Esophagus squamous epithelium (tissue), 4 donors: ENCODE data around the gene GAS7.

ENCODE experiments used
- POLR2A ChIP-seq, 4 donors: fragments of 450-650 bp; IDR thresholded peaks; one replicate each; pipeline ENCODE4 v1.6.1; 2017; ENCODE audit warnings: antibody characterized with exemption in 4 of 4, mild to moderate bottlenecking in 4 of 4, moderate library complexity in 3 of 4
- TF ChIP-seq, protein P1 (sequence below), 6 experiments: fragments of 450-650 bp in 4 of 6; fragments of 200-600 bp in 2 of 6; sonication (generic) in 2 of 6; IDR thresholded peaks; one replicate each; pipeline ENCODE4 v1.5.1; 2016 to 2019; ENCODE audit warnings: antibody characterized with exemption in 6 of 6, mild to moderate bottlenecking in 4 of 6, moderate library complexity in 4 of 6

DNA sequence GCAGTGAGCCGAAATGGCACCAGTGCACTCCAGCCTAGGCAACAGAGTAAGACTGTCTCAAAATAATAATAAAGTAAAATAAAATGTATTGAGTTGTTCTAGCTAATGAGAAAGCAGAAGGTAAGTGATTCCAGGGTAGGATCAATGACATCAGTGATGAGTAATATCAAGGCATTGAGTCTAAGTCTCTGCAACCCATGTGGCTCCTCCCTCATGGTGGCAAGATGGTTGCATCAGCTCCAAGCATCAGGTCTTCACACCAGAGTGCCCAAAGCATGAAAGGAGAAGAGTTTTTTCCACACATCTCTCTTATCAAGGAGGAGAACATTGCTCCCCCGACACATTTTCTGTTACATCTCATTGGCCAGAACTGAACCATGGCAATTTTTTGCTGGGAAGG is 34.8 kb upstream of the GAS7 start:
- TF ChIP-seq, protein P1, sequence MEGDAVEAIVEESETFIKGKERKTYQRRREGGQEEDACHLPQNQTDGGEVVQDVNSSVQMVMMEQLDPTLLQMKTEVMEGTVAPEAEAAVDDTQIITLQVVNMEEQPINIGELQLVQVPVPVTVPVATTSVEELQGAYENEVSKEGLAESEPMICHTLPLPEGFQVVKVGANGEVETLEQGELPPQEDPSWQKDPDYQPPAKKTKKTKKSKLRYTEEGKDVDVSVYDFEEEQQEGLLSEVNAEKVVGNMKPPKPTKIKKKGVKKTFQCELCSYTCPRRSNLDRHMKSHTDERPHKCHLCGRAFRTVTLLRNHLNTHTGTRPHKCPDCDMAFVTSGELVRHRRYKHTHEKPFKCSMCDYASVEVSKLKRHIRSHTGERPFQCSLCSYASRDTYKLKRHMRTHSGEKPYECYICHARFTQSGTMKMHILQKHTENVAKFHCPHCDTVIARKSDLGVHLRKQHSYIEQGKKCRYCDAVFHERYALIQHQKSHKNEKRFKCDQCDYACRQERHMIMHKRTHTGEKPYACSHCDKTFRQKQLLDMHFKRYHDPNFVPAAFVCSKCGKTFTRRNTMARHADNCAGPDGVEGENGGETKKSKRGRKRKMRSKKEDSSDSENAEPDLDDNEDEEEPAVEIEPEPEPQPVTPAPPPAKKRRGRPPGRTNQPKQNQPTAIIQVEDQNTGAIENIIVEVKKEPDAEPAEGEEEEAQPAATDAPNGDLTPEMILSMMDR (IDR thresholded peaks at IDR 0.05), result no peak
- no peak for TF ChIP-seq POLR2A (IDR thresholded peaks at IDR 0.05)
